ENCODE results near the gene TMEM43. TPM values are rescaled to one million over a fixed set of nuclear protein-coding genes. Genes with fewer than 3 reads are reported as not detected.

TMEM43 gene
- total RNA-seq, 1 donor from 2014 or later, result 84.9 TPM

DNA sequence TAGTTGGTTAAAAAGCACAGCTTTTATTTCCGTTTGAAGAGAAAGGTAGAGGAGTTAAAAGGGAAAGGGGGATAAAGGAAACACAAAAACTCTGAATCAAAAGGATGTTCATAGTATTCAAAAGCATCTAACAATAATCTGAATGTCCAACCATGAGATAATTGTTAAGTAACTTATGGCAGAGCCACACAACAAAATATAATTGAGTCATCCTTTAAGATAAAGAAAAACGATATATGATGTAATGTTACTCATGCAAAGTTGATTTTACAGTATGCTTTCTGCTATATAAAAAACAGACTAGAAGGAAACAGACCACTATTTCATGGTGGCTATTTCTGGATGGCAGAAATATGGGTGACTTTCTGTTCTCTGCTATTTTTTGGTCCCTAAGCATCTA lies 49.6 kb downstream of the TMEM43 start:
- peaks cover 25% of the 10 kb centered on the region for H3K36me3 Mint-ChIP-seq (ENCODE audit: low read depth)
- no peaks in the 10 kb centered on the region for H3K9me3 Mint-ChIP-seq (ENCODE audit: low read depth)
- peaks cover 55% of the 10 kb centered on the region for H3K4me1 Mint-ChIP-seq (ENCODE audit: low read depth)
- TF ChIP-seq, protein P1, sequence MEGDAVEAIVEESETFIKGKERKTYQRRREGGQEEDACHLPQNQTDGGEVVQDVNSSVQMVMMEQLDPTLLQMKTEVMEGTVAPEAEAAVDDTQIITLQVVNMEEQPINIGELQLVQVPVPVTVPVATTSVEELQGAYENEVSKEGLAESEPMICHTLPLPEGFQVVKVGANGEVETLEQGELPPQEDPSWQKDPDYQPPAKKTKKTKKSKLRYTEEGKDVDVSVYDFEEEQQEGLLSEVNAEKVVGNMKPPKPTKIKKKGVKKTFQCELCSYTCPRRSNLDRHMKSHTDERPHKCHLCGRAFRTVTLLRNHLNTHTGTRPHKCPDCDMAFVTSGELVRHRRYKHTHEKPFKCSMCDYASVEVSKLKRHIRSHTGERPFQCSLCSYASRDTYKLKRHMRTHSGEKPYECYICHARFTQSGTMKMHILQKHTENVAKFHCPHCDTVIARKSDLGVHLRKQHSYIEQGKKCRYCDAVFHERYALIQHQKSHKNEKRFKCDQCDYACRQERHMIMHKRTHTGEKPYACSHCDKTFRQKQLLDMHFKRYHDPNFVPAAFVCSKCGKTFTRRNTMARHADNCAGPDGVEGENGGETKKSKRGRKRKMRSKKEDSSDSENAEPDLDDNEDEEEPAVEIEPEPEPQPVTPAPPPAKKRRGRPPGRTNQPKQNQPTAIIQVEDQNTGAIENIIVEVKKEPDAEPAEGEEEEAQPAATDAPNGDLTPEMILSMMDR (IDR thresholded peaks at IDR 0.05), result no peak
- no peaks in the 10 kb centered on the region for H3K27me3 Mint-ChIP-seq (ENCODE audit: low read depth)
- no peak for DNase-seq (ENCODE audit: low spot score)
- no peak overlapping the region for H3K27ac Mint-ChIP-seq (ENCODE audit: unreplicated experiment)
- no peak overlapping the region for H3K4me3 Mint-ChIP-seq (ENCODE audit: unreplicated experiment)

DNA sequence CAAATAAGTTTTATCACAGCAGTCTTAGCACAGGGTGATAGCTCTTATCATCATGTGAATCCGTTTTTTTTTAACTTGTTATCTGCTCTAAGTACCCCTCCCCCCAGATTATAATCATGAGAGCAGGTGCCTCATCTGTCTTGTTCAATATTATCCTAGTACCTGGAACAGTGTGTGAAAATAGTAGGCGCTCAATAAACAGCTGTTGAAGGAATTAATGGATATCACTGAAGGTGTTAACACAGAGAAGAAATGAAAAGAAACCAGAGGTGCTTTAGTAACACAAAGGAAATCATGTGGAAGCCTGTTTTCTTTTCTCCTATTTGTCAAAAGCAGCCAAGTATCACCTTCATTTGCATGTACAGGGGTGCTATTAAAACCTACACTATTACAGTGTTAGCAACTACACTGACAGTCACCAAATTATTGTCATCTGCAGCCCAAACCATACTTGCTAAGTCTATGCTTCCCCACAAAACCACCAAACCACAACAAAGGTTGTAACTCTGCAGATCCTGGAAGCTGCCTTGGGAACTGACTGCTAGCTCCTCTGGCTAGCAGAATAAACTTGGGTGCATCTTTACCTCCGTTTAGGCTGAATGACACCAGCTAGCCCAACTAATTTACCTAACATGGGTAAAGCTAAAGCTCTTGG lies 50.7 kb downstream of the TMEM43 start:
- H3K36me3 Mint-ChIP-seq (ENCODE audit: low read depth), result peaks cover 20% of the 10 kb centered on the region
- H3K27me3 Mint-ChIP-seq (ENCODE audit: low read depth), result no peaks in the 10 kb centered on the region
- H3K27ac Mint-ChIP-seq (ENCODE audit: unreplicated experiment), result no peak overlapping the region

GRCh38 chr3:14177580-14178246 lies 52.9 kb downstream of the TMEM43 start:
- no peaks in the 10 kb centered on the region for H3K27me3 Mint-ChIP-seq (ENCODE audit: low read depth)
- TF ChIP-seq, protein P1 (IDR thresholded peaks at IDR 0.05), result no peak
- peak overlapping the region; percentile 99 for H3K27ac Mint-ChIP-seq (ENCODE audit: unreplicated experiment)
- H3K4me3 Mint-ChIP-seq (ENCODE audit: unreplicated experiment), result peak overlapping the region; percentile 96
- H3K4me1 Mint-ChIP-seq (ENCODE audit: low read depth), result peaks cover 47% of the 10 kb centered on the region
- no peaks in the 10 kb centered on the region for H3K9me3 Mint-ChIP-seq (ENCODE audit: low read depth)
- no peak for DNase-seq (ENCODE audit: low spot score)
- H3K36me3 Mint-ChIP-seq (ENCODE audit: low read depth), result peaks cover 10% of the 10 kb centered on the region

More for the DNA sequence above, 50.7 kb downstream of the TMEM43 start:
- DNase-seq (ENCODE audit: low spot score), result no peak
- Mint-ChIP-seq H3K4me1 (ENCODE audit: low read depth) (peaks cover 54% of the 10 kb centered on the region), H3K4me3 (ENCODE audit: unreplicated experiment) (no peak overlapping the region), H3K9me3 (ENCODE audit: low read depth) (no peaks in the 10 kb centered on the region)
- TF ChIP-seq, protein P1 (IDR thresholded peaks at IDR 0.05), result no peak

DNA sequence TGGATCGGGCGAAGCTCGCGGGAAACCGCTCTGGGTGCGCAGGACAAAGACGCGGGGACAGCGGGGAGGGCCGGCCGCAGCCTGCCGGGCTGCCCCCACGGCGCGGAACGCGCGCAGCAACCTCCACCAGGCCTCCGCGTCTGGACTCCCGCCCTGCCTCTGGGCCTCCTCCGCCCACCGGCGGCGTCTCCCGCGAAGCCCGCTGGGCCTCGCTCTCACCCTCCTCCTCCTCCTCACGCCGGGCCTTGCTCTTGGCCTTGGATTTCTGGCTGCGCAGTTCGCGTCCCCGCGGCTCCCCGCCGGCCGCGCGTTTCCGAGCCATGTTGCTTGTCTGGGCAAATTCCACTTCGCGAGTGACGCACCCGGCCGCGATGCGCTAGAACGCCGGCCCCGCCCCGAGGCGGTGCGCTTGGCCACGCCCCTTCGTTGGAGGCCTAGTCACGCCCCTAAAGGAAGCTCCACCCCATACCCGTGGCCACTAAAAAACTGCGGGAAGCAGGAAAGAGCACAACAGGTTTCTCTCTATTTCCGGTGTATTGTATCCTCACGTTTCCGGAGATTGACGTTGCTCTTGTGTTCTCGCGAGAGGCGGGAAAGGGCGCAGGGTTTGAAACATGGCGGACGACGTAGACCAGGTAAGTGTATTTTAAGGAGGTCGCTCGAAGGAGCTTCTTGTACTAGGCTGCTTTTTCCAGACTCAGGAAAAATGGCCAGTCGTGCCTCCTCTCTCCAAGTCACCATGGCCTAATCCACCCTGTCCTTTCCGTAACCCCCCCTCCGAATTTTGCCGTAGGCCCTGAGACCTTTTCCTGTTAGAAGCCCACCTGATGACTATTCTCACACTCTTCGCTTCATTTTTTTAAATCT lies 53.6 kb downstream of the TMEM43 start, which contains the start of the genes LSM3 and XPC:
TSS of gene LSM3 (plus strand) at position 571 of the 867 bp plus-strand sequence. CDS start at position 615, 44 bp downstream.
TSS of gene XPC (minus strand) at position 355 of the 867 bp plus-strand sequence. CDS start at position 322, 33 bp downstream.
- H3K27ac Mint-ChIP-seq (ENCODE audit: unreplicated experiment), result peak within 1 kb of the TSS; percentile 99
- H3K27me3 Mint-ChIP-seq (ENCODE audit: low read depth), result no peaks in the 10 kb centered on the region
- no peaks in the 10 kb centered on the region for H3K9me3 Mint-ChIP-seq (ENCODE audit: low read depth)
- no peak for DNase-seq (ENCODE audit: low spot score)
- H3K4me1 Mint-ChIP-seq (ENCODE audit: low read depth), result peaks cover 50% of the 10 kb centered on the region
- peaks cover 7% of the 10 kb centered on the region for H3K36me3 Mint-ChIP-seq (ENCODE audit: low read depth)
- TF ChIP-seq, protein P1 (IDR thresholded peaks at IDR 0.05), result no peak
- H3K4me3 Mint-ChIP-seq (ENCODE audit: unreplicated experiment), result peak within 1 kb of the TSS; percentile 96

- peaks cover 50% of the 10 kb centered on the region for H3K4me1 Mint-ChIP-seq (ENCODE audit: low read depth)
- TF ChIP-seq, protein P1 (IDR thresholded peaks at IDR 0.05), result no peak
- peak overlapping the region; percentile 96 for H3K4me3 Mint-ChIP-seq (ENCODE audit: unreplicated experiment)
- H3K27me3 Mint-ChIP-seq (ENCODE audit: low read depth), result no peaks in the 10 kb centered on the region
- peaks cover 7% of the 10 kb centered on the region for H3K36me3 Mint-ChIP-seq (ENCODE audit: low read depth)
- no peaks in the 10 kb centered on the region for H3K9me3 Mint-ChIP-seq (ENCODE audit: low read depth)
- no peak for DNase-seq (ENCODE audit: low spot score)
- H3K27ac Mint-ChIP-seq (ENCODE audit: unreplicated experiment), result peak overlapping the region; percentile 99
These were observed 54.2 kb downstream of the TMEM43 start for GRCh38 chr3:14179114-14179465.

All from chondrocyte (in vitro differentiated cells).